NCI-H2029 treated with DMSO at 0.1 percent for 48 hours (cell line): ENCODE data around the gene ITPKC.

ENCODE experiments used
- DNase-seq: peaks from one replicate; lab custom pipeline; 2025; lab: John Stamatoyannopoulos, UW

The ITPKC gene

DNA sequence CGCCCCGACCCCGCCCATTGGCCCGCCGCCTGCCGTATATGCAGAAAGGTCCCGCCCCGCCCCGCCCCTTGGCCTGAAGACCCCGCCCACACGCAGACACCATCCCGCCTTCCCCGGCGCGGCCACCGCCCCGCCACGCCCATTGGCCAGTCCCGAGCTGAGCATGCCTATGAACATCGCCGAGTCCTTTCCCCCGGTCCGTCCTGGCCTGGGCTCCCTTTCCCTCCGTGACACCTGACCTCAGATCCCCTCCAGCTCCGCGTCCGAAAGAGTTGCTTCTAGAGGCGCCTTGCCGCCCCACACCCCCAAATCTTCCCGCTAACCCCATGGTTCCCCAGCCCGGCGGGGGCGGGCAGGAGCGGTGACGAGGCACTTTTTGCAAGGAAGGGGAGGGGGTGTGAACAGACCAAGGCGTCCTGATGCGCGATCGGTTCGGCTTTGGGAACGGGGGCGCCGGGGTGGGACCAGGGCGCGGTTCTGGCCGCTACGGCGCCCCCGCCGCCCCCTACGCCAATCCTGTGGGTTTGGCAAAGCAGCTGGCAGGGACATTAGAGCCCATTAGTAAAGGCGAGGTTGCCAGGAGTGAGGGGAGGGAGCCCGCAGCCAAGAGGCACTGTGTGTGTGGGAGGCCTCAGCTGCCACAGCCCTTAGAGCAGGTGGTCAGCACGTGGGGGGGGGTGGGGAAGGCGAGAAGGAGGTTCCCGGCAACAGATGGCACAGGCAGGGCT is 26.1 kb upstream of the ITPKC start:
- DNase-seq: peak; percentile 63

- DNase-seq: no peak
Observed at GRCh38 chr19:40691421-40692211, 25.3 kb upstream of the ITPKC start.

- DNase-seq: no peak
Observed at GRCh38 chr19:40692212-40692551, 24.7 kb upstream of the ITPKC start.

DNA sequence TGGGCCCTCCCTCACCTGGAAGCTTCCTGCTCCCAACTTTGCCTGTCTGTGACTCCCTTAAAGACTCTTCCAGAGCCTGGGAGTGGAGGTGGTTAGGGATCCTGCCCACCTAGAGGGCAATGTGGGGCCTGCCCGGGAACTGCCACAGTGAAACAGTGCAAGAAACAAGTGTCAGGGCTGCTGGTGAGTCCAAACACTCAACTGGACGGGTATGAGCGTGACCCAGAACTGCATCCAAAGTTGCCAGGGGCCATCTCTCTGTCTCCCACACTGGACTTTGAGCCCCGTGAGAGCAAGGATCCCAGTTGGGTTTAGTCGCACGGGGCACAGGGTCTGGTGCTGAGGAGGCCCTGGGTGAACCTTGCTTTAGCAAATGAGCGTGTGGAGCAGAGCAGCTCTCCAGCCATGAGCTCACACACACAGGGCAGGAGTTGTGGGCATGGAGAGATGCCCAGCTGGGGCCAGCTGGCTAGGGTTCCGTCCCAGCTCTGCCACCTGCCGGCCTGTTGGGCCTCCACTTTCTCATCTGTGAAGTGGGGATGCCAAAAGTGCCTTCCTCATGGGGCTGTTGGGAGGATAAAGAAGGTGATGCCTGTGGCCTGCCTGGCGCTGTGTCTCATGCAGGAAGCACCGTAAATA is 23.6 kb upstream of the ITPKC start:
- no peak for DNase-seq

GRCh38 chr19:40693896-40694295 is 23.0 kb upstream of the ITPKC start:
- DNase-seq: no peak

- no peak for DNase-seq
Observed at GRCh38 chr19:40695881-40696280, 21.0 kb upstream of the ITPKC start.

- no peak for DNase-seq
Observed at GRCh38 chr19:40697007-40697406, 19.9 kb upstream of the ITPKC start.

DNA sequence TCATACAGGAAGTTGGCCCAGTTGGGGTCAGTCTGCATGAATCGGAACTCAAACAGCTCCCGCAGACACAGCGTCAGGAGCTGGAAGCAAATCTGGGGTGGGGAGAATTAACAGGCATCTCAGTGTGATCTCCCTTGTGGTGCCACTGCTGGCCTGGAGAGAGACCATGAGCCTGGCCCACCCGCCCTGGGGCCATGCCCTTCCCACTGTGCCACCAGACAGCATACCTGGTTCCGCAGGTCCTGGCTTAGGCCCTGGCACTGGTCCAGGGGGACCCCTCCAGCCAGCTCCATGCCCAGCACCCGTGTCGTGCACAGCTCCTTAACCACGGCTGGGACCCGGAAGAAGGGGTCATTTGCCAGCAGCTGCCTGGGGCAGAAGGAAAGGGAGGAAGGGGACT is 16.8 kb upstream of the ITPKC start:
- DNase-seq: no peak

GRCh38 chr19:40701758-40702157 is 15.2 kb upstream of the ITPKC start:
- no peak for DNase-seq

- no peak for DNase-seq
Observed at GRCh38 chr19:40702337-40703012, 14.4 kb upstream of the ITPKC start.

DNA sequence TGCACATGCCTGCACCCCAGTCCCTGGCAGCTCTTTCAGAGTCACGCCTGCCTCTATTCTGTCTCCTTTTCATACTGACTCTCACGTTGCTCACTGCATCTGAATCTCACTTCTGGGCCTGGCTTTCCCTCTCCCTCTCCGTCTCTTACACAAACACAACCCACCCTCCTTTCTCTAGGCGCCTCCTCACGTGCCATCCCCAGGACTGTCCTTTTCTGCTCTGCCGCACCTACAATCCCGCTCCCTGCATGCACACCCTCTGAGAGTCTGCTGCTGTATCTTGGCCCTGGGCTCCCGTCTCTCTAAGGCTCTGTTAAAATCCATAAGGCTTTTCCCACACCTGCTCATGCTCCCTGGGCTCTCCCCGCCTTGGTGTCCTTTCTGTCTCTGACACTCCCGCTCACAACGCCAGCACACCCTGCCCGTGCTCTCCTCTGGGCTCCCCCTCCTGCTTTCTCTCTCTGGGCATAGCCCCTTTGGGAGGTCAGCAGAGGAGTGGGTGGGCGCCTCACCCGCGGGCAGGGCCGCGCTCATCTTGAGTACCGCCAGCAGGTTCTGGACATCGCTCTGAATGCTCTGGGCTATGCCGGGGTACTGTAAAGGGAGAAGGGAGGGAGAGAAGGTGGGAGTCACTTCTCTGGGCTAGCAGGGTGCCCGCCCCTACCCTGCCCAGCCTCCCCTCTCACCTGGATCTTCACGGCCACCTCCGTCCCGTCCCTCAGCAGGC is 13.7 kb upstream of the ITPKC start:
- no peak for DNase-seq

DNA sequence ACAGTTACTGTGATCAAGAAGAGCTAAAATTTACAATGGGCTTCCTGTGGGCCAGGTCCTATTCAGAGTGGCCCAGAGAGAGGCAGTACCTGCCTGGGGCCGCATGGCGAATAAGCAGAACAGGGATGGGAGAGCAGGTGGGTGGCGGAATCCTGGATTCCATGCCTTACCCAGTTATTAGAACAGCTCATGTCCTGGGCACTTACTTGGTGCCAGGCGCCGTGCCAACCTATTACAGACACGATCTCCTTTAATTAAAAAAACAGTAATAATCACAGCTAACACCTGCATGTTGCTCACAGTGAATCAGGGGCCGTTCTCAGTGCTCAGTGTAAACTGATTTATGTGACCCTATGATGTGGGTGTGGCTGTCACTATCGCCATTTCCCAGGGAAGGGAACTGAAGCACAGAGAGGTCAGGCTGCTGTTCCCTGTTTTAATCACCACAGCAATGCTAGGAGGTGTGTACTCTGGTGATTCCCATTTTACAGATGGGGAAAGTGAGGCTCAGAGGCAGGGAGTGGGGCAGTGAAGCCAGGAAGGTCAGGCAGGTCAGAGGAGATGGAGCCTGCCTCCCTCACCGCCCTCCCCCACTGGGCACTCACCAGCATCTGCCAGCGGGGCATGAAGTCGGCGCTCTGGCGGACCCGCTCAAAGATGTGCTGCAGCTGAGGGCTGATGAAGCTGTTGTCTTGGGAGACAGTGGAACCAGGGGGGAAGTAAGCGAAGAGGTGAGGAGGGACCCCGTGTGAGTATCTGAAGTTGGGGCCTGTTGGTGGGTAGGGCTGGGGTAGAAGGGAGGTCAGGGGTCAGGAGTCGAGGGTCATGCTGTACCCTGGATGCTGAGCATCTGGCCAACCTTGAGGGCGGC is 12.2 kb upstream of the ITPKC start:
- no peak for DNase-seq

DNA sequence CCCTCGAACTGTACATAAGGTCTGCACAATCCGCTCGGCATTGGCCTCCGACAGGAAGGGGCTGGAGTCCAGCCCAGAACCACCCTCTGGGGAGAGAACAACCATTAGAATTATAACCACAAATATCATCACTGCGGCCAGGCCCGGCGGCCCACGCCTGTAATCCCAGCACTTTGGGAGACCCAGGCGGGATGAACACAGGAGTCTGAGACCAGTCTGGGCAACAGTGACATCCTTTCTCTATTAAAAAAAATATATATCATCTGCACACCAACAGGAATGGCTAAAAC is 11.6 kb upstream of the ITPKC start:
- DNase-seq: no peak

DNA sequence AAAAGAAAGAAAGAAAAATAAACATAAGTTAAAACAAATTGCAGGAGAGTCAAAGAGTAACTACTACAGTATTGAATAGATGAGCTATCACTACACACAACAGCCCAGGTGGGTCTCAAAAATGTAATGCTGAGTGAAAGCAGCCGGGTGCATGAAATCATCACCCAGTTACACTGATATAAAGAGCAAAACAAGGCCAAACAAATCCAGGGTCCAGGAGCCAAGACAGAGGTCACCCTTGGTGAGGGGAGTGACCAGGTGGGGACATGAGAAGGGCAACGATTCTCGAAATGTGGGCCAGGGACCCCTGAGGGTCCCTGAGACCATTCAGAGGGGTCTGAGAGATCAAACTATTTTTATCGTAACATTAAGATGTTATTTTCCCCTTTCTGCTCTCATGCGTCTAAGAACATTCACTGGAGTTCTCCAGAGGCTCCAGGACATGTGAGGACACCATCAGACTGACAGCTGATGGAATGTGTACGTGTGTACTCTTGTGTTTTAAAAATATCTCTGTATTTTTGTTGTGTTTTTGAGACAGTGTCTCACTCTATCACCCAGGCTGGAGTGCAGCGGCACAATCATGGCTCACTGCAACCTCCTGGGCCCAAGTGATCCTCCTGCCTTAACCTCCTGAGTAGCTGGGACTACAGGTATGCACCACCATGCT is 10.8 kb upstream of the ITPKC start:
- no peak for DNase-seq

GRCh38 chr19:40707615-40708014 is 9.3 kb upstream of the ITPKC start:
- DNase-seq: no peak

GRCh38 chr19:40709817-40710216 is 7.1 kb upstream of the ITPKC start:
- no peak for DNase-seq

- no peak for DNase-seq
Observed at GRCh38 chr19:40713939-40714338, 3.0 kb upstream of the ITPKC start.

GRCh38 chr19:40714441-40715299 is 2.2 kb upstream of the ITPKC start:
- peak; percentile 60 for DNase-seq

- no peak for DNase-seq
Observed at GRCh38 chr19:40716031-40716481, 856 bp upstream of the ITPKC start.
